Measurements from ENCODE around the gene WEE2. TPM values are rescaled to one million over a fixed set of nuclear protein-coding genes. Genes with fewer than 3 reads are reported as not detected.

WEE2 gene
- total RNA-seq (not detected), polyA plus RNA-seq (not detected)
- long read RNA-seq, donor 1, result 0 reads
- long read RNA-seq, donor 2, result 0 reads
- long read RNA-seq, donor 3, result 0 reads
- long read RNA-seq, donor 4, result 0 reads

DNA sequence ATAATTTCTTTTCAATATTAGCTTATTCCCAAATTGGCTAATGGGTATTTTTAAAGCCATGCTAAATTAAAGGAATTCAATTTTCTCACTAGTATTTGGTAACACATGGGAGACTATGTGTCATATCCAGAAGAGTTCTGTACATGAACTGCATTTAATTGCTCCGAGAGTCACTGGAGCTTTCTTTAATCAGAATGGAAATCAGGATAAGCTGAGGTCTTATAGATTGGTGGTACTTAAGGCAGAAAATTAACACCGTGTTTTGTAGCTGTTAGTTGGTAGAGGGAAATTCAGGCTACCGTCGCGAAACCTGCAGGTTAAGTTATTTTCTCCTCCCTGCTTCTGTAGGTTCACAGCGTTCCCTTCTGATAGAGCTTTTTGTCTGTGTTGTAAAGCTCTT lies at the start of gene WEE2:
Gene WEE2 (plus strand): TSS at position 3 of the 400 bp plus-strand sequence. CDS start 406 bp downstream, outside the sequence.
- Histone ChIP-seq H3K4me3 (ENCODE audit: low read length) (no peak within 1 kb of the TSS), H3K9me3 (ENCODE audit: control insufficient read depth, low read length) (no peaks in the 10 kb centered on the region), H3K27ac (ENCODE audit: low read length) (no peak within 1 kb of the TSS), H3K4me1 (ENCODE audit: control insufficient read depth, insufficient read depth, low read length) (no peaks in the 10 kb centered on the region), H3K27me3 (ENCODE audit: control insufficient read depth, insufficient read depth) (no peaks in the 10 kb centered on the region)
- WGBS, result 90% methylated on average over 6 of the region's 6 CpGs
- intact Hi-C loops (cut with DNase I), result no loop called here
- ATAC-seq (no peak), DNase-seq (no peak)

DNA sequence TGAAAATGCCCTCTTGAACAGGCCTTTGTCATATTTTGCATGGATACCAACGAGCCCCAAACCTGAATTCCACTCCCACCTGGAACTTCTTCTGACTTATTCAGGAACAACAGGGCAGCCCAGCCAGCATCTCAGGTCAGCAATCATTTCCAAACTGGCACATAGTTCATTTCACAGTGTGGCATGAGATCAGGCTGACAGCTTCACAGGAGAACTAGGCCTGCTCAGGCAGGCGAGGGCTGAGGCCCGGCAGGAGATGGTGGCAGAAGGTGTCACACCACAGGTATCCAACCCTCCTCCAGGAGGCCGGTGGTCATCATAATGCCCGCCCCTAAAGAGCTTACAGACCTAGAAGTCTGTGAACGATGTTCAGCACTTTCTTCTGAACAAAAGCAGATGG lies 48.7 kb upstream of the WEE2 start:
- WGBS, result 82% methylated on average over 6 of the region's 6 CpGs
- Histone ChIP-seq H3K9me3 (ENCODE audit: control insufficient read depth, low read length) (no peaks in the 10 kb centered on the region), H3K27ac (ENCODE audit: low read length) (no peak overlapping the region), H3K4me1 (ENCODE audit: control insufficient read depth, insufficient read depth, low read length) (peaks cover 1% of the 10 kb centered on the region), H3K4me3 (ENCODE audit: low read length) (no peak overlapping the region), H3K27me3 (ENCODE audit: control insufficient read depth, insufficient read depth) (no peaks in the 10 kb centered on the region)
- DNase-seq (no peak), ATAC-seq (no peak)
- intact Hi-C loops (cut with DNase I), result no loop called here

DNA sequence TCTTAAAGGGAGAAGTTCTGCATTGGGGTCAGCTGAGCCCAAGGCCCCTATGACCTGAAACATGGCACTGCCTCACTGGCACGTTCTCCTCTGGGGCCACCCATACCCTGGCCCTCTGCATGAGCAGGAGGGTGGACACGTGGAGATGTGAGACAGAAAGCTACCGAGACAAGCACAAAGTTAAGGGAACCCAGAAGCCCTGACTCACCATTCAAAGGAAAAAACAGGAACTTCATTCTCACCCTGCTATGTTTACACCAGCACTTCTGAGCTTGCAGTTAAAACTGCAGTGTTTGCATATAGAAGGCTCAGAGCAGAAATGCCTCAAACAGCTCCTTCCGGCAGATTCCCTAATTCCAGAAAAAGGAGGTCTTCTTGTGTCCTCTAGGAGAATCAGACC lies 47.9 kb upstream of the WEE2 start:
- intact Hi-C loops (cut with DNase I), result no loop called here
- no peak overlapping the region for H3K27ac ChIP-seq (ENCODE audit: low read length)

DNA sequence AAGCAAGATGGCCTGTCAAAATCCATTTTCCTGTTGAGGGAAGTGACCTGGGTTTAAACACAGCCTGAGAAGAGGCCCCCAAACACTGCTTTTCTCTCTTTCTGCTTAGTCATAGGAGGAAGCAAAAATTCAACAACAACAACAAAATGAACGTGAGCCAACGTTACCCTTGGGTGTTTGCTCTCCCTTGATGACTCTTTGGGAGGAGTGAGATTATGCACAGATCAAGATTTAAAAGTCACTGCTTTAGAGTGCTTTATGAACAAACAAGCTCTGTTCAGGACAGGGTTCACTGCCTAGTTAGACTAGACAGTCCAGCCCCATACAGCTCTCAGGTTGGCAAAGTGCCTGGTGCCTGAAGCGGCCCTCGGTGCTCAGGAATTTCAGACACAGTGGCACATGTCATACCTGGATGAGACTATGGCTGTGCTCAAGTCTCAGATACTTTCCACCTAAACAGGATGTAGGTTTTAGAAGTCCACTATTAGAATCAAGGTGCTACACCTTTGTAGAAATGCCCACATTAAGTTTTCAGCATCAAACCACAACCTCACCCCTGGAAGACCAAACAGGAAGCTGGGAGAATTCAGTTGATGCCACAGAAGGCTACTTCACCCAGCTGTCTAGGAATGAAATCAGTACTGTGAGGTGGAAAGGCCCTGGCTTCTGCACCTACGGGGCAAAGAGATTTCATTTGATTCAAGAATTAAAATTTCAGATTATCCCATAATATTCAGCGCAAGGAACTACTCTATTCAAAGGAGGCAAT lies 44.9 kb upstream of the WEE2 start:
- ATAC-seq, result peak in 1 of 2 donors; percentile 45
- 58% methylated on average over 6 of the region's 6 CpGs for WGBS
- Histone ChIP-seq H3K4me1 (ENCODE audit: control insufficient read depth, insufficient read depth, low read length) (no peaks in the 10 kb centered on the region), H3K9me3 (ENCODE audit: control insufficient read depth, low read length) (no peaks in the 10 kb centered on the region), H3K27me3 (ENCODE audit: control insufficient read depth, insufficient read depth) (no peaks in the 10 kb centered on the region), H3K4me3 (ENCODE audit: low read length) (no peak overlapping the region), H3K27ac (ENCODE audit: low read length) (no peak overlapping the region)
- intact Hi-C loops (cut with DNase I), result no loop called here
- DNase-seq, result peak in 1 of 3 donors; percentile 38

More for the DNA sequence above, 47.9 kb upstream of the WEE2 start:
- Histone ChIP-seq H3K4me3 (ENCODE audit: low read length) (no peak overlapping the region), H3K4me1 (ENCODE audit: control insufficient read depth, insufficient read depth, low read length) (no peaks in the 10 kb centered on the region), H3K9me3 (ENCODE audit: control insufficient read depth, low read length) (no peaks in the 10 kb centered on the region), H3K27me3 (ENCODE audit: control insufficient read depth, insufficient read depth) (no peaks in the 10 kb centered on the region)
- no peak for DNase-seq
- ATAC-seq, result peak in 1 of 2 donors; percentile 53
- WGBS, result 73% methylated on average over 4 of the region's 4 CpGs

DNA sequence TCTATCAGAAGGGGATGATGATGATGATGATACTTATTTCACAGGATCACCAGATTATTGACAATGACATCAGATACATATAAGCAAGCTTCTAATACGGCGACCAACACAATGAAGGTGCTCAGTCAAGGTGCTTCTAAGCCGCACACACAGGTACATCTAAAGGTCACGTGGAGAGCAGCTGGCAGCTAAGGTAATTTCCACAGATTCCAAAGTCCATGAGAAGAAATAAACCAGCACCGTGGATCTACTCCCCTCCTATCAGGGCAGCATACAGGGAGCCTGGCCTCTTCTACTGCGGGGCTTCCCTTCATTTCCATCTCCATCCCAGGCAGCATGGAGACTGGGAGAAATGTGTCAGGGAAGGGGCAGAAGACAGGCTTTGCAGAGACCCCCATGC lies 43.7 kb upstream of the WEE2 start:
- intact Hi-C loops (cut with DNase I), result no loop called here
- Histone ChIP-seq H3K27me3 (ENCODE audit: control insufficient read depth, insufficient read depth) (no peaks in the 10 kb centered on the region), H3K4me1 (ENCODE audit: control insufficient read depth, insufficient read depth, low read length) (no peaks in the 10 kb centered on the region), H3K4me3 (ENCODE audit: low read length) (no peak overlapping the region), H3K27ac (ENCODE audit: low read length) (no peak overlapping the region), H3K9me3 (ENCODE audit: control insufficient read depth, low read length) (no peaks in the 10 kb centered on the region)
- 95% methylated on average over 6 of the region's 6 CpGs for WGBS
- no peak for ATAC-seq
- no peak for DNase-seq

DNA sequence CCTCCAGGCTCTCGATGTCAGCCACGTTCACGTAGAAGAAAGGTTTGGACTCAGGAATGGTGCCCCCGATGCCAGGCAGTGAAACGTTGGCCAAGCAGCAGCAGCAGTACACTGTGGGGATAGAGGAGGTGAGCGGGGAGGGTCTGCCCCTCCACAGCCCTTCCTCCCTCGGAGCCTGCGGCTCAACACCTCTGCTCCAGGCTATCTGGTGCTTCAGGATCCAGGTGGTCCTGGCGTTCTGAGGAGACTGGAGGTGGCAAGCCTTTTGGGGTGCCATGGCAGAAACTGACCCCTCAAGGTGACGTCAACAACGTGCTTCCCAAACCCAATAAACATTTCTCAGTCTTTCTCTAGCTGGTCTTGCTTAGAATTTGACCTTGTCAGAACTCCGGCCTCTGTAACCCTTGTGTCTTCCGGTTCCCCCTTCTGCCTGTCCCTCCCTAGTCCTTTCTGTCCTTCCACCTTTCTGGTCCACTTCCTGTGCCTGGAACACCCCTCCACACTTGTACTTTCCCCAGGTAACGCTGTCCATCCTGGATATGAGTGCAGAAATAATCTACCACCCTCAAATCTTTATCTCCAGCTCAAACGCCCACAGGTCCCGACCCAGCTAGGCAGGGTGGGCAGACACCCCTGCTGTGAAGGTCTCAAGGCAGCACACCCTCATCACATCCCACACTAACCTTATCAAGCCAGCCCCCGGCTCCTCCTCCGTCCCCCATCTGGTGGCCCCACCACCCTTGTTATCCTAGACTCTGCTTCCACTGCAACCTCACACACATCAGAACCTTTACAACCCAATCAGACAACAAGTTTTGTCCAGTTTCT lies 42.7 kb upstream of the WEE2 start:
- H3K4me1 ChIP-seq (ENCODE audit: control insufficient read depth, insufficient read depth, low read length), result no peaks in the 10 kb centered on the region
- H3K27ac ChIP-seq (ENCODE audit: low read length), result no peak overlapping the region
- DNase-seq (no peak), ATAC-seq (no peak)
- WGBS, result 91% methylated on average over 18 of the region's 18 CpGs
- no peaks in the 10 kb centered on the region for H3K27me3 ChIP-seq (ENCODE audit: control insufficient read depth, insufficient read depth)
- no peaks in the 10 kb centered on the region for H3K9me3 ChIP-seq (ENCODE audit: control insufficient read depth, low read length)
- no peak overlapping the region for H3K4me3 ChIP-seq (ENCODE audit: low read length)
- intact Hi-C loops (cut with DNase I), result no loop called here

DNA sequence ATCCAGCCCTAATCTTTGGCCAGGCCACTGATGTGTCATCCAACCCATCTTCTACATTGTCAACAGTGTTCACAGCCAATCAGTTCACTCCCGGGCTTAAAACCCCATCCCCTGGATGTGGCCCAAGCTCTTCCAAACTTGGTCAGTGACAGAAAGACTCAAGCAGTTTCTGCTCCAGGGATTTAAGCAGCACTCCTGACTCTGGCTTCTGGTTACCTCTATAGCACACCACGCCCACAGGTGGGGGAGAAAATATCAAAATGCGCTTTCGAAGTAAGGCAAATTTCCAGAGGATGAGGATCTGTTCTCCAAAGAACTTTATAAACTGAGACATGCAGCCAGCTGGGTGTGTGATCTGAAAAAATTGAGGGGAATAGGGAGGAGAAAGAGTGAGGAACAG lies 42.1 kb upstream of the WEE2 start:
- Histone ChIP-seq H3K27me3 (ENCODE audit: control insufficient read depth, insufficient read depth) (no peaks in the 10 kb centered on the region), H3K4me3 (ENCODE audit: low read length) (no peak overlapping the region), H3K4me1 (ENCODE audit: control insufficient read depth, insufficient read depth, low read length) (no peaks in the 10 kb centered on the region), H3K27ac (ENCODE audit: low read length) (no peak overlapping the region), H3K9me3 (ENCODE audit: control insufficient read depth, low read length) (no peaks in the 10 kb centered on the region)
- no peak for DNase-seq
- intact Hi-C loops (cut with DNase I), result no loop called here
- WGBS, result 86% methylated on average over 4 of the region's 4 CpGs
- ATAC-seq, result no peak

DNA sequence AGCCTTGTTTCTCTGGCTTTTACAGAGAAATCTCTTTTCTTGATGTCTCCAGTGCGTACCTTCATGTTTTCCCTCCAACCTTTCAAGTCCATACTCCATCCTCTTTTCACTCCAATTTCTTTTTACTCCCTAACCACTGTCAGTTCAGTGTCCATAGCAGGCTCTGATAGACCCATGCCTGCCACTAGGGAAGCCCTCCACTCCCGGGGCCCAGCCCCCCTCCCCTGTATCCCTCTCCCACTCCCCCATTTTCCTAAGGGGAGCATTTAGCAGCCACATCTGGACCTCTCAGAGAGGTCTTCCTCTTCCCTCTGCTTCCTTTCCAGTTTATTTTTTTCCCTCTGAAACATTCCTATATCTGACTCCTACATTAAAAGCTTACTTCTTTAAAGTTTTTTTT lies 39.3 kb upstream of the WEE2 start:
- DNase-seq (no peak), ATAC-seq (no peak)
- 87% methylated on average over 2 of the region's 2 CpGs for WGBS
- no peaks in the 10 kb centered on the region for H3K9me3 ChIP-seq (ENCODE audit: control insufficient read depth, low read length)
- H3K4me1 ChIP-seq (ENCODE audit: control insufficient read depth, insufficient read depth, low read length), result no peaks in the 10 kb centered on the region
- H3K27ac ChIP-seq (ENCODE audit: low read length), result no peak overlapping the region
- no peaks in the 10 kb centered on the region for H3K27me3 ChIP-seq (ENCODE audit: control insufficient read depth, insufficient read depth)
- no peak overlapping the region for H3K4me3 ChIP-seq (ENCODE audit: low read length)
- intact Hi-C loops (cut with DNase I), result no loop called here

DNA sequence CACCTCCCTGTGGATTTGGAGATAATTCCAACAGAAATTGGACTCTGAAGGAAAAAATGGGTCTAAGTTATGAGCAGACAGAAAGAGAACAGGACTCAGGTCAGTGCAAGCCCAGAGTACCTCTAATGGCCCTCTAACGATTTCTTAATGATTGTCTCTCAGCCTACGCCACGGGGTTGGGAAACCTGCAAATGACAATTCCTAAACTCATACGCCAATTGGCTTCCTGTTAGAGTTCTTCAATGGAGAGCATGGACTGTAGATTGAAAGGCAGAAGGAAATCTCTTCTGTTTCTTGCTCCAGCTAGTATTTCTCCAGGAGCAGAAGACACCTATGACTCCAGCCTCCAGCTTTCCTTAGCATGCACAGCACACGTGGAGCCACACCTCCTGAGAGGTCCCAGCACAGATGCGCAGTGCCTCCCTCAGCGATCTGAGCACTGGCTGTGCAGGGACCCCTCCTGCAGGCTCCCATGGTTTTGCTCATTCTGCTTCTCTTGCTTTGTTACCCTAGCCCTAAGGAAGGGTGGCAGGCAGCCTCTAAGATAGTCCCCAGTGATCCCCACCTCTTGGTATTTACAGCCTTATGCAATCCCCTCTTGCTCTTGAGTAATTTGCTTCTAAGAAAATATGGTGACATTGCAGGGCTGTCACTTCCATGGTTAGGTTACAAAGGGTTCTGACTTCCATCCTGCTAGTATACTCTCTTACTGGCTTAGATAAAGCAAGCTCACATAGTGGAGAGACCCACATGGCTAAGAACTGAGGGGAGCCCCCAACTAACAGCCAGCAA lies 36.3 kb upstream of the WEE2 start:
- no peaks in the 10 kb centered on the region for H3K4me1 ChIP-seq (ENCODE audit: control insufficient read depth, insufficient read depth, low read length)
- H3K4me3 ChIP-seq (ENCODE audit: low read length), result no peak overlapping the region
- ATAC-seq (no peak), DNase-seq (no peak)
- H3K27me3 ChIP-seq (ENCODE audit: control insufficient read depth, insufficient read depth), result no peaks in the 10 kb centered on the region
- 93% methylated on average over 7 of the region's 7 CpGs for WGBS
- no peak overlapping the region for H3K27ac ChIP-seq (ENCODE audit: low read length)
- no peaks in the 10 kb centered on the region for H3K9me3 ChIP-seq (ENCODE audit: control insufficient read depth, low read length)
- intact Hi-C loops (cut with DNase I), result no loop called here

DNA sequence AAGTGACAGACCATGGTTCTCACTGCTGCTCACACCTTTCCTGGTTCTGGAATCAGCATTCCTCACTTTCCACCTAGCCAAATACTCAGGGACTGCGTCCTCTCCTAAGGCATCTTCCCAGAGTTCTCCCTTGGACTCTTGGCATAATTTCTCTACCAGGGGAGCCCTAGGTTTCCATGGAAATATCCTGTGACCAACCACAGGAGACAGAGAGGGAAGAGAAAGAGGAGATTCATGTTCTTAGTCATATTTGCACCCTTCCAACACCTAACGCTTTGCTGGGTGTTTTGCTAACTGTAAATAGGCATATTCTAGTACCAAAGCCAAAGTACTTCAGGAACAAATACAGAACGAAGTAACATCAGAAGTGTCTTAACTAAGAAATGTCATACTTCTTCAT lies 34.8 kb upstream of the WEE2 start:
- ATAC-seq (no peak), DNase-seq (no peak)

More for the DNA sequence above, 34.8 kb upstream of the WEE2 start:
- intact Hi-C loops (cut with DNase I), result no loop called here
- H3K27ac ChIP-seq (ENCODE audit: low read length), result peak overlapping the region; percentile 10
- no peaks in the 10 kb centered on the region for H3K9me3 ChIP-seq (ENCODE audit: control insufficient read depth, low read length)
- no peak overlapping the region for H3K4me3 ChIP-seq (ENCODE audit: low read length)
- H3K4me1 ChIP-seq (ENCODE audit: control insufficient read depth, insufficient read depth, low read length), result no peaks in the 10 kb centered on the region
- no peaks in the 10 kb centered on the region for H3K27me3 ChIP-seq (ENCODE audit: control insufficient read depth, insufficient read depth)
- 95% methylated on average over 3 of the region's 3 CpGs for WGBS
